ENCODE data around the gene MEN1.

The MEN1 gene

DNA sequence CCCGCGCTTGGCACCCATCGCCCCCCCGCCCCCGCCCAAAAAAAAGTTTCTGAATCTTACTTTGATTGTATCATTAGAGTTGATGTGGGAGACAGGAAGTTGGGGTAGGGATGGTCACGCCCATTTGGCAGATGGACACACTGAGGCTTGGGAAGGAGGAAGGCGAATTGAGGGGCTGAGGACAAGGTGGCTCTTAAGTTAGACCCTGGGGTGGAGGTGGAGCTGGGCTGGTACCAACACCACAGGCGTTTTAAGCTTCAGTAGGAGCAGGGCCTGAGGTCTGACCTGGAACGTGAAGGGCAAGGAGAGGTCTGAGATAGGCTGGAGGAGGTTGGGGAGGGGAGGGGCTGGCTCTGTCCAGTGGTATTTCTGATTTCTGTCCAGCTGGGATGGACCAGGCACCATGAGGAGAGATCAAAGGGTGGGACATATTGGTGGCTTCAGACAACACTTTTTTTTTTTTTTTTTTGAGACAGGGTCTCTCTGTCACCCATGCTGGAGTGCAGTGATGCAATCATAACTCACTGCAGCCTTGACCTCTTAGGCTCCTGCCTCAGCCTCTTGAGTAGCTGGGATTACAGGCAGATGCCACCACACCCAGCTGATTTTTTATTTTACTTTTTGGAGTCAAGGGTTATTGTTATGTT is 34.9 kb upstream of the MEN1 start:
- no peak for DNase-seq

DNA sequence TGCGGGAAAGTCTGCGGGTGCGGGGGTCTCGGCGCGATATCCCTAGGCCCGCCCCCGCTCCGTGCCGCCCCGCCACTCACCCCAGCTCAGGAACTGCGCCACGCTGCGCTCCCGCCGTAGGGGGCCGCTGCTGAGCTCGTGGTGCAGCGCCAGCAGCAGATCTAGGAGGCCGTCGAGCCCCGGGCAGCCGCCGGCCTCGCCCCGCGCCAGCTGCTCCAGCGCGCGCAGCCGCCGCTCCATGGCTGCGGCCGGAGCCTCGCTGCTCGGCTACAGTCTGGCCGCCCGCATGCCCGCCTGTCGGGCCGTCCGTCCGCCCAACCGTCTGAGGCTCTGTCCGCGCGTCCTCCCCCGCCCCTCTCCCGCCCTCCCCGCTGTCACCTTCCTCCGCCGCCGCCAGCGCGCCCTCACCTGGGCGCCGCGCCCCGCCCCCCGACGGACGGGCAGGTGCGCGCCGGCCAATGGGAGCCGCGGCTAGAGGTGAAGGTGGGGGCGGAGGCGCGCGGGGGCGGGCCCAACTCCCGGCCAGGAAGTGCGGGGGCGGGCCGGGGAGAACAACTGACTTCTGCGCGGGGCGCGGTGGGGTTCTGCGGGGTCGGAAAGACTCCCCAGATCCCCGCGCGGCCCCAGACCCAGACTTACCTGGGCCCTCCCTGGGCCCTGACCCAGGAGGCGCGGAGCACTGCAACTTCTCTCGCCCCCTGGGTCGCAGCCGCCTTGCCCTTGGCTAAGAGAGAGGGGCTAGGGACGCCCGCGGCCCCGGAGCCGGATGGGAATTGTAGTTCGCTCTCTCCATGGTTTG is 34.2 kb upstream of the MEN1 start, which contains the start of gene CDC42BPG:
CDC42BPG (minus strand) TSS at position 324 of the 799 bp plus-strand sequence; CDS start at position 240, 84 bp downstream.
- DNase-seq, result no peak

DNA sequence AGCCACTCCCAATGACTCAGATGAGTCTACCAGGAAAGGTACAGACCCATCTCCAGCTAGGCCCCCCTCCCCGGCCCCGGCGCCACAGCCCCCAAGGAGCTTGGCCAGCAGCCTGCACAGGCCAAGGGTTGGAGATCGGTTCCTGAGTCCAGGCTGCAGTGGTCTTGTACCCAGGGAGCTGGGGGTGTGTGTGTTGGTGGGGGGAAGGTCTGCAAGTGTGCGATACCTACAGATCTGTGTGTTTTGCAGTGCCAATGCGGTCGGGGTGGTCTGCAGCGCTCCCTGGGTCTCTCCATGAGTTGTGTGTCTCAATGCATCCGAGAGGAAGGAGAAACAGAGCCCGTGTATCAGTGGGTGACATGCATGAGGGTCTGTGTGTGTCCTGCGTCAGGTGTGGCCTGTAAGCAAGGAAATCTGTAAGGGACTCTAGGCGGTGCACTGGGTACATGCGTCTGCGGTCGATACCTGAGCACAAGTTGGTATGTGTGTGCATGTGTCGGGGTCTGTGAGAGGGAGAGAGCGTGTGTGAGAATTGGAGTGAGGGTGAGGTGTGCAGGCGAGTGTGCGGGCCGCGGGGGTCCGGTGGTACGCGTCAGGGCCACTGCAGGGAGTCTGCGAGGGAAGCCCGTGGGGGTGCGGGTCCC is 33.5 kb upstream of the MEN1 start:
- no peak for DNase-seq

DNA sequence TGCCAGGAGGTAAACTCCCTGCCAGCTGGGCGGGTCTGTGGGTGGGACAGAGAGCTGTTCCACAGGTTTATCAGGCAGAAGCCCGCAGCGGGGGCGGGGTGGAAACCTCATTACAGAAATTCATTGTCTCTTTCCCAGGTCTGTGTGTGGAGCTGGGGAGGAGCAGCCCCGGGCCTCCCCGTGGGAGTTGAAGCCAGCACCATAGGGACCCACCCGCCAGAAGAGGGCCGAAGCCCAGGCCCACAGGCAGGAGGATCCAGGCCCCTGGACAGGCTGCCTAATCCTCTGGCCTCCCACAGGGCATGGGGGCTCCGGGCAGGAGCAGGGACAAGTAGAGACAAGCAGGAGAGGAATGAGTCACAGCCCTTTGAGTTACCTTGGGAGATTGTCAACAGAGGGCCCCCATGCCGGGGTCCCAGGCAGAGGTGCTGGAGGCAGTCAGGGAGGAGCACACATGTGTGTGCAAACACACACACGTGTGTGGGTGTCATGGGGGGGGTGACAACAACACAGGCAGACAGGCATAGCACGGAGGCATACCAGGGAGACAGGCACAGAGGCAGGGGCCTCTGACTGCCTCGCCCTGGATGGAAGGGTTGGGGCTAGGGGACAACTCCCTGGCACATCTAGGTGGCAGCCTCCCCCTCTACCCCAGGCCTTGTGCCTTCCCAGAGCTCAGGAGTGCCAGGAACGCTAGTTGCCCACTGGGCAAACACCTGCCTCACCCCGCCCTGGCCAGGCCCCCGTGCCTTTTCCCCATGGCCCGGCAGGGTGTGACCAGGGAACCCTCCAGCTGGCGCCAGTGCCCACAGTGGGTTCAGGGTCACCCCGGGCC is 32.7 kb upstream of the MEN1 start:
- DNase-seq, result no peak

DNA sequence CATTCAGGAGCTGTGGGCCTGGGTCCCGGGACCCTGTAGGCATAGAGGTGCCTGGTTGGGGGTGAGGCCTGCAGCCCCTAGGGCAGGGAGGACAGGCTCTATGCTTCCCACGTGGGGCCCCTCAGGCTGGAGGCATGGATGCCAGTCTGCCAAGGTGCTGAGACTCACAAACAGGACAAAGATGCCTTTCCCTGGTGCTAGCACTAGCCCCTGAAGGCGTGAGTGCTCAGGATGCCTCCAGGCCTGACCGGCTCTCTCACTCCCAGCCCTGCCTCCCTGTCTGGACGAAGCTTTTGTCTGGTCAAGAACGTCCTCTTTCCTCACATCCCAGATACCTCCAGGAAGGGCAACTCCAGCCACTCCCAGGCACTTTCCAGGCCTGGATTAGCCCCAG is 32.0 kb upstream of the MEN1 start:
- no peak for DNase-seq

DNA sequence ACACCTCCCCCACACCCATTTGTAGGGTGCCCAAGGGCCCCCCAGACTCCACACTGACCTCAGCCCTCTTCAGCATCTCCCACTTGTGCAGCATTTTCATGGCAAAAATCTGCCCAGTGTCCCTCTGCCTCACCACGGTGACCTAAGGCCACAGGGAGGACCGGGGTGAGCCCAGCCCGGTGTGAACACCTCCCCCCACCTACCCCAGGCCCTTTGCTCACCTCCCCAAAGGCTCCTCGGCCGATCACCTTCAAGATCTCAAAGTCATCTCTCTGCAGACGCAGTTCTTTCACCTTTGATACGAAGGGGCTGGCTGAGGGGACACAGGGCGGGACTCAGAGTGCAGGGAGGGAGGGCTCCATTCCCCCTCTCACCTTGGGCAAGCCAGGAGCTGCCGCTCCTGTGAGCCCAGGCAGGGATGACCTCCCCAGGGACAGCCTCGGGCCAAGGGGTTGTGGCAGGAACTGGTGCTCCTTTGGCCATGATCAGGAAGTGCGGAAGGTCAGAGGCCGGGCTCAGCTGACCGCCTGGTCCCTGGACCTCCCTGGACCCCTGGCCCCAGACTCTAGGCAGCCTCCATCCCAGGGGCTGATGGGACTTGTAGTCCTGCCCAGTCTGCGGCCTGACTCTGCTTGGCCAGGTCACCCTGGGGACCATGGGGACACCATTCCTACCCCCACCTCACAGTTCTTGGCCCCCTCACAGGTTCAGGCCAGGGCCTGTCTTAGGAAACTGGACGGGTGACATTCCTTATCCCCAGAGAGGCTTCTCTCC is 31.4 kb upstream of the MEN1 start:
- no peak for DNase-seq

DNA sequence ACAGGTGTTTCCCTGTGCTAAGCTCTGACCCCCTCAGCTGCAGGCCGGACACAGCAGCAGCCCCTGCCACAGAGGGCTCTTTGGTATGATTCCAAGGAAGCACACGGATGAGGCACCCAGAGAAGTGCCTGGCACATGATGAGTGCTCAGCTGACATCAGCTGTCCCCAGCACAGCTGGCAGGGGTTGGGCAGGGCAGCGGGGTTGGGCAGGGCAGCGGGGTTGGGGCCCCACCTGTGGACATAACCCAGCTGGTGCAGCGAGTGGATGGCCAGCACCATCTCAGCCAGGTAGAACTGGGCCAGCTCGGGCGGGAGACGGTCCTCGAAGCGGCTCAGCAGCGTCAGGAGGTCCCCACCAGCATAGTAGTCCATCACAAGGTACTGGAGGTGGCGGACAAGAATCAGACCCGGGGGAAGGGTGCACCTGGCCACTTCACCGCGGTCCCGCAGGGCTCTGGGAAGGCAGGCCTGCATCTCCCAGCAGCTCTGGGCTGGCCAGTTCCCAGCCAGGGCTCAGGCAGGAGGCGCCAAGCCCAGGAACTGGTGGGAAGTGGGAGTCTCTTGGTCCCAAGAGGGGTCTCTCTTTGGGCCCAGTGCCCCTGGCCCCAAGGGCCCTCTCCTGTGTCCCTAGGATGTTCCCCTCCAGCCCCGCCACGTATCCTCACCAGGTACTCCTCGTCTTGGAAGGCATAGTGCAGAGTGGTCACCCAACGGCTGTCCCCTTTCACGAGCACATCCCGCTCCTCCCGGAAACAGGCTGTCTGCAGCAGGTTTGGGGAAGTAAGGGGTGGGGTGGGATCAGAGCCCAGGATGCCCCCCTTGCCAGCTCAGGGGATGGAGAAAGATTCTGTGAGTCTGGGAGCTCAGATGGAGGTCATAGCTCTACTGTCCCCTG is 29.8 kb upstream of the MEN1 start:
- DNase-seq, result no peak

DNA sequence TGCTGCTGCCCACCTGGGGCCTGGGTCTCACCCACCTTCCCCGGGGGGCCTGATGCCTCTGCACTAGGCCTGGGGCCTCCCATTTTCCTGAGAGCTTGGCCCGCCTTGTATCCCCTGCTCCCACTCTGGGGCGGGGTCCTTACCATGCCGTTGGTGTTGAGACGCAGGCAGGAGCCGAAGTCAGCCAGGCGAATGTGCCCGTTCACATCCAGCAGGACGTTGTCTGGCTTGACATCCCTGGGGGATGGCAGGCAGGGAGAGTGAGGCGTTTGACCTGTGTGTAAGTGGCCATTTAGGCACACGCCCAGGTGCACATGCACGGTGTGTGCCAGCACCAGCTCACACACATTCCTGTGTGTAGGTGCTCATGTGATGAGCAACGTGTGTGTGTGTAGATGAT is 29.0 kb upstream of the MEN1 start:
- DNase-seq, result no peak

DNA sequence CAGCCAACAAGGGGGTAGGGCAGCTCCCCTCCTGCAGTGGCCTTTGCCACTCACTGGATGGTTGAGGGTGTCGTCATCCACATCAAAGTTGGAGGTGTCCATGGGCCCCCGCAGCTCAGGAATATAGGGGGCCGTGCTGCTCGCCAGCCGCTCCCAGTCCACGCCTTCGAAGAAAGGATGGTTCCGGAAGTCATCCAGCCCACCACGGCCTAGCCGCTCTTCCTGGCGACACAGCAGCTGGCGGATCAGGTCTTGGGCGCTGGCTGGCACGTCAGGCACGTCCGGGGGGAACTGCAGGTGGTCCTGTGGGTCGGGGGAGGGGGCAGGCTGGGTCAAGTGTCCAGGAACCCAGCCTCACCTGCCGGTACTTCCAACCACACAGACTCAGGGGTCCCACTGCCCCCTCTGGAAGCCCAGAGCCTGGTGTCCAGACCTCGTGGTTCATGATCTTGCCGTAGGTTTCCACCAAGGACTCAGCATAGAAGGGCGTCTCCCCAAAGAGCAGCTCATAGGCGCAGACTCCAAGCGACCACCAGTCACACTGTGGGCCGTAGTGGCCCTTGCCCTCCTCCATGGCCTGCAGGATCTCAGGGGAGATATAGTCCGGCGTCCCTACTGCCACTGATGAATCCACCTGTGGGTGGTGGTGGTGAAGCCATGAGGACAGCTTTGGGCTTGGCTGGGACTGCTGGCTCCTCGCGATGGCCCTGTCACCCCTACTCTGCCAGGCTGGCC is 28.4 kb upstream of the MEN1 start:
- DNase-seq, result no peak

DNA sequence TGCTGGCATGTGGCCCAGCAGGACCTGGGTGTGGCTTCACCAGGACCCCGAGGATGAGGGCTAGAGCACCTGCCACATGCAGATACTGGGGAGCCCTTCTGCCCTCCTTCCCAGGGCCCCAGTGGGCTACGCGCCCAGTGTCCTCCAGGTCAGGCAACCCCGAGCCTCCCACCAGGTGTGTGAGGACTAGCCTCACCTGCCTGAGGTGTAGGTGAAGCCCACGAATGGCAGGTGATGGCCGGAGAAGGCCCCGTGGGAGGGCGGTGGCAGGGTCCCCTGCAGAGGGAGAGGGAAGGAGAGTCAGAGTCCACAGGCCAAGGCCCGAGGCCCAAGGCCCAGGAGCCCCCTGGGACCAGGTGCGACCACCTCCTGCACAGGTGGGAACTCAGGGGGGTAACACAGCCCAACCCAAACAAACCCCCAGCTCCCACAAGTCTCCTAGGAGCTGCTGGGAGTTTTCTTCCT is 27.6 kb upstream of the MEN1 start:
- DNase-seq, result no peak

DNA sequence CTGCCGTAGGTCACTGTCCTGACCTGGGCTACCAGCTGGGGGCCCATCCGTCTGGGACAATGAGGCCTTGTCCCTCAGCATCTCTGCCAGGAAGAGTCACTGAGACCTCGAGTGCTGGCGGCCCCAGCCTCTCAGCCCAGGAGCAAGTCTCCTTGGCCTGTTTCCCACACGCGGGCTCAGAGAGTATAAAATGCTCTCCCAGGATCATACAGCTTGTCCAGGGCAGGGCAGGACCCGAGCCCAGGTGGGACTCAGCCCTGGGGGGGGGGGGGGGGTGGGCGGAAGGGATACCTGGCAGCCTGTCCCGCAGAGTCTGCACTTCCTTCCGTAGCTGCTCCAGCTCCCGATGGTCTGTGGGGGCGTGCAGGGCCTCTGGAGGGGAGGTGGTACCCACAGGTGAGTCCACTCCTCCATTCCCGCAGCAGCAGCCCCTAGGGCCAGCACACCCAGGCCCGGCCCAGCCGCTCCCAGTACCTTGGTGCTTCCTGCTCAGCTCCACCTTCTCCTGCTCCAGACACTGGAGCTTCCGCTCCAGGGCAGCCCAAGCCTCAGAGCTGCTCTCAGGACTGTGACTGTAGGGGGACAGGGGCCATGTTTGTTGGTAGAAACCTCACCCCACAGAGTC is 26.2 kb upstream of the MEN1 start:
- no peak for DNase-seq

DNA sequence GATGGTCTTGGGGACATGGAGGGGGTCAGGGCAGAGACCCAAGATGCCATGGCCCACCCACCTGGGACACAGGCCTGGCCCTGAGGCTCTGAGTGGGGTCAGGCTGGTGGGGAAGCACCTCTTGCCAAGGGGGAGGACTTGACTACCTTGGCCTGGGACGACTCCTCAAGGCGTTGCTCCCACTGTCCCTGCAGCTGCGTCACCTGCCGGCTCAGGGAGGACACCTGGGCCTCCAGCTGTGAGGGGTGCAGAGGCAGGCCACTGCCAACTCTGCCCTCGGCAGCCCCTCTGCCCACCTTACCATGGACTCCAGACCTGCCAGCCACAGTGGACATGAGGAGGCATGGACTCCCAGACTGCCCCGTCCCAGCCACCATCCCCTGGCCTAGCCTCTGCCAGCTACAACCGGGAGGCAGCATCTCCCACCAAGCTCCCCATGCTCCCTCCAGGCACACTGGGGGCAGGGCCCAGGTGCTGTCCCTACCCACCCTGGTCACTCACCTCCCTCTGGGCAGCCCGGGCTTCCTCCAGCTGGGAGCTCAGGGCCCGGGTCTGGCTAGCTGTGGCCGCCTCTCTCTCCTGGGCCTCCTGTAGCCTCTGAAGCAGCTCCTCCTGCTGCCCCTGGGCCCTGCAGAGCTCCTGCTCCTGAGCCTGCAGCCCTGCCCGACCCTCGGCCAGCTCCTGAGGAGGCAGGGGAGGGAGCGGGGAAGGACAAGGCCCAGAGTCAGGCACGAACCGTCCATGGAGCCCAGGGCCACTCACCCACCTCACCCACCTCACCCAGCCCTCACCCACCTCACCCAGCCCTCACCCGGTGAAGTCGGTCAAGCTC is 25.5 kb upstream of the MEN1 start:
- DNase-seq, result no peak

DNA sequence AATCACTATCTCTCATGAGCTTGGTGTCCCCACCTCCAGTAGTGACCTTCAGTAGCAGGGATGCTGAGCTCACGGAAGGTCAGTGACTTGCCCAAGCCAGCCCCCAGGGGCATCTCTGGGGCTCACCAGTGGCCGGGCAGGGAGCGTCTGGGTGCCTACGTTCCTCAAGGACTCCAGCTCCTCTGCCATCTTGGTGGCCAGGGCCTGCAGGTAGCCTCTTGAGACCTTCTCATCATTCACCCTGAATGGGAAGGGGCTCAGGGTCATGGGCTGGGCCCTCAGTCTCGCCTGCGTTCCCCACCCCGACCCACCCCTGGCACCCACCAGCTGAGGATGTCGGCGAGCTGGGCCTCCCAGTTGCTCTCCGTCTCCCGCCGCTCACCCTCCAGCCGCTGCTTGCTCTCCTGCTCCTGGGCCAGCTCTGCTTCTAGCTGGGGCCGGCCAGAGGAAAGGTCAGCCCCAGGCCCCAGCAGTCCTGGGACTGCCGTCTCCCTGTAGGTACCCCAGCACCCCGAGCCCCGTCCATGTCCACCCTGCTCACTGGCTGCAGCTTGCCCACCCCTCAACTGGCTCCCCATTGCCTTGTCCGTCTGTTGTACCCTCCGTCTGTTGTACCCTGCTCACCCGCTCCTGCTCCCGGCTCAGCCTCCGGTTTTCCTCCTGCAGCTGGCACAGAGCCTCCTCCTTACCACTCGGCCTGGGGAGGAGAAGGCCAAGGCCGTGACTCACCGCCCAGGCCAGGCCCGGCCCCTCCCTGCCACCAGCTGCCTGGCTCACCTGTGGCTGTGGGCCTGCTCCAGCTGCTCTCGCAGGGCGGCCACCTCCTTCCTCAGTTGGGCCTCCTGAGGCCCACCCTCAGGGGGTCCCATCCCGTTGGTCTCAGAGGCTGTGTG is 24.6 kb upstream of the MEN1 start:
- DNase-seq, result no peak

DNA sequence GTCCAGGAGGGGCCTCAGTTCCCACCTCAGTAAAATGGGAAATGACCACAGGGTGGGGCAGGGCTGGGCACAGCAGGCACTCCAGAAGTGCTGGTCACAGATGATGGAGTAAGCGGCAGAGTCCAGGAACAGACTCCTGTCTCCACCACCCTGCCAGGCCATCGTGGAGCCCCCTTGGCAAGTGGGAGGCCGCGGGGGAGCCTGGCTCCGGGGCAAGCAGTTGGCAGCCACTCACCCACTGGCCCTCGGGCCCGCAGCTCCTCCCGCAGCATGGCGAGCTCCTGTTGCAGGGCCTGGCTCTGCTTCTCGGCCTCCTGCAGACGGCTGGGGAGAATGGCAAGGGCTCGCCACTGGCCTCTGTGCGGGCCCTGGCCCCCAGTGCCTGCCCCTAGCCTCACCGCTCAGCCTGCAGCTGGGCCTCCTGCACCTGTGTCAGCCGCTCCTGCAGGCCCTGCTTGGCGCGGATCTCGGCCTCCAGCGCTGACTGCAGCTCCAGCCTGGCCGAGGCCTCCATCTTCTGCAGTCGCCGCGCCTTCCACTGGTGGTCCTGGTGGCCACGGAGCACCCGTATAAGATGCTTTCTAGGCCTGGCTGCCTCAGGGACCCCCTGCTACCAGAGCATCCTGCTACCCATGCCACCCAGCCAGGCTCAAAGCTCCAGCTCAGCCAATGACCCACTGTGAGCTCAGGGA is 23.8 kb upstream of the MEN1 start:
- no peak for DNase-seq

DNA sequence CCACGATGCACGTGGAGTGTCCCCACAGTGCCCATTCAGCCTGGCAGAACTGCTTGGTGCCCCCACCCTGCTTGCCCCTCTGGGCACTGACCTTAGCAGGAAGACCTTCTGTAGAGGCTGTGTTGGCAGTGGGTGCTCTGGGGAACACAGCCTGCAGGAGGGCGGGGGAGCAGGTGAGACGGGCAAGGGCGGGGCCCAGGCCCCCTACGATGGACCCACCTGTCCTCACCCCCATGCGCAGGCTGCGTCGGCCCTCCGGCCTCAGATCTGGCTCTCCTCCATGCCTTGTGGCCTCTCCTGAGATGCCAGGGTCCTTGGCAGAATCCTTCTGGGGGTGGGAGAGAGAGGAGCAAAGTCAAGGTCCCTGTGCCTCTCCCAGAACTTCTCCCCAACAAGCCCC is 23.2 kb upstream of the MEN1 start:
- DNase-seq, result no peak

DNA sequence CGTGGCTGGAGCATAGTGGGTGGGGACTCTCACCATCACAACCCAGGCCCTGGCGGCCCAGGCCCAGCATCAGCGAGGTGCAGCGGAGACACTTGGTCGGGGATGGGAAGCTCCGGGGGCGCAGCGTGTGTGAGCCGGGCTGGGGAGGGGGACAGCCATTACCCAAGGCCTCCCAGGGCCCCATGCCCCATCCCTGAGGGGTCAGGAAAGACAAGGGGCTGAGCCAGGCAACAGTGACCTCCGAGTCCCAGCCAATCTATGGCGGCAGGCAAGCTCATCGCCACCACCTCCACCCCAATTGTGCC is 22.8 kb upstream of the MEN1 start:
- DNase-seq, result no peak

DNA sequence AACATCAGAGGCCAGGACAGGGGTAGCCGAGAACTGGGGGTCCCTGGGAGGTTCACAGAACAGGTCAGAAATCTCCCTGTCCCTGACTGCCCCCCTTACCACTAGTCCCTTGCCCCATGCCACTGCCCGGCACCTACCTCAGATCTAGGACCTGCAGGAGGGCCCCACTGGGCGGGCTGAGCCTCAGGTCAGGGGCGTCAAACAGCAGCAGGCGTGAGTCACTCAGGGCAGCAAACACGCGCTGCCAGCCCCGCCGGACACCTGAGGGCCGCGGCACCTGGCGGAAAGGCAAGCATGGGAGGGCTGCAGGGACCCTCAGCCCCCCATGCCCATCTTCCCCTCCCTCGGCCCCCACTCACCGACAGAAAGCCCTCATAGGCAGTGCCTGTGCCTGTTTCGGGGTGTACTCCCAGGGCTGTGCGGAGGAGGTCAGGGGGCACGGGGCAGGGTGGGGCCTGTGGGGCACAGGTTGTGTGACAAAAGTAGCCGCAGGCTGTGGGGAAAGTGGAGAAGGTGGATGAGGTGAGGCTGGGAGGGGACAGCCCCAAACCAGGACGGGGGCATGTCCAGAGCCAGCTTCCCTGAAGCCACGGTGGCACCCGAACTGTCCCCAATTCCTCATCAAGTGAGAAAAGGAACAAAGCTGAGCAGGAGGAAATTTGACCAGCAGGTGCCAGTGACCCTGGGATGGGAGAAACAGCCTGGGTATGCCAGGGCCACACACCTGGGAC is 22.3 kb upstream of the MEN1 start:
- DNase-seq, result no peak
